ENCODE measurements around the gene VRK2.
"Not testable (repeated sequence)": the region's sequence is repeated elsewhere in the genome, so short reads cannot be mapped to it uniquely, and the experiment has no call there.

Gene VRK2

GRCh38 chr2:58110765-58111164, 64.2 kb downstream of the VRK2 start:
- no peak for DNase-seq

GRCh38 chr2:58113563-58113962, 67.0 kb downstream of the VRK2 start:
- not testable (repeated sequence) for DNase-seq

- DNase-seq, result no peak
These were observed 74.1 kb downstream of the VRK2 start for GRCh38 chr2:58120626-58121229.

GRCh38 chr2:58122040-58122439, 75.4 kb downstream of the VRK2 start:
- DNase-seq, result no peak

GRCh38 chr2:58122540-58122939, 75.9 kb downstream of the VRK2 start:
- DNase-seq, result no peak

- DNase-seq, result no peak
These were observed 80.5 kb downstream of the VRK2 start for GRCh38 chr2:58127111-58127510.

- DNase-seq, result no peak
These were observed 83.6 kb downstream of the VRK2 start for GRCh38 chr2:58130238-58130637.

- DNase-seq, result no peak
These were observed 84.8 kb downstream of the VRK2 start for GRCh38 chr2:58131191-58132011.

GRCh38 chr2:58133395-58133794, 86.8 kb downstream of the VRK2 start:
- DNase-seq, result no peak

- no peak for DNase-seq
These were observed 89.3 kb downstream of the VRK2 start for GRCh38 chr2:58135861-58136260.

- DNase-seq, result no peak
These were observed 90.6 kb downstream of the VRK2 start for GRCh38 chr2:58137221-58137620.

- no peak for DNase-seq
These were observed 91.2 kb downstream of the VRK2 start for GRCh38 chr2:58137856-58138255.

GRCh38 chr2:58138396-58139030, 91.9 kb downstream of the VRK2 start:
- DNase-seq, result no peak

GRCh38 chr2:58140508-58141072, 94.0 kb downstream of the VRK2 start:
- no peak for DNase-seq

- not testable (repeated sequence) for DNase-seq
These were observed 99.2 kb downstream of the VRK2 start for GRCh38 chr2:58145769-58146168.

- no peak for DNase-seq
These were observed 100.1 kb downstream of the VRK2 start for GRCh38 chr2:58146707-58147106.

- DNase-seq, result no peak
These were observed 108.7 kb downstream of the VRK2 start for GRCh38 chr2:58155160-58155778.

GRCh38 chr2:58156780-58157179, 110.2 kb downstream of the VRK2 start:
- no peak for DNase-seq

- DNase-seq, result no peak
These were observed 111.1 kb downstream of the VRK2 start for GRCh38 chr2:58157754-58158153.

- no peak for DNase-seq
These were observed 111.9 kb downstream of the VRK2 start for GRCh38 chr2:58158481-58158880.

- no peak for DNase-seq
These were observed 117.3 kb downstream of the VRK2 start for GRCh38 chr2:58163913-58164312.

GRCh38 chr2:58168130-58168529, 121.5 kb downstream of the VRK2 start:
- DNase-seq, result not testable (repeated sequence)

- DNase-seq, result not testable (repeated sequence)
These were observed 123.2 kb downstream of the VRK2 start for GRCh38 chr2:58169845-58170244.

Data from NCI-H1048 (cell line).